NCI-H345 treated with DMSO at 0.1 percent for 48 hours (cell line): ENCODE results near the gene ZPR1.
"Not testable (repeated sequence)": the region's sequence is repeated elsewhere in the genome, so short reads cannot be mapped to it uniquely, and the experiment has no call there.

Experiments
- DNase-seq: peaks from one replicate; lab custom pipeline; 2025; ENCODE audit not compliant: unreplicated experiment; lab: John Stamatoyannopoulos, UW

ZPR1 gene

DNA sequence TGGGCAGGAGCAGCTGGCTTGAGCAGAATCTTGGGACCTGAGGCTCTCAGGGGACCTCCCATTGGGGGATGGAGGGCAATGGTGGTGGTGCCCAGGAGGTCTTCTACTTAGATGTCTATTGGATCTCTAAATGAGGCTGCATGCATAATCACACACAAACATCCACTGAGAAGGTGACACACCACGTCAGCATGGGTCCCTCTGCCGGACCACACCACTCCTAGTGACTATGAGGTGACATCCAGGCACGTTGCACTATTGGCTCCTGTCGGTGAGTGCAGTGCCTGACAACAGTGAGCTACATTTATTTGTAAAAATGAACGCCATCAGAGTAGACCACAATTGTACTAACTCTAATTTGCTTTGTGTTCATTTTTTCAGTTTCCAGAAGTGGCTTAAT is 37.6 kb upstream of the ZPR1 start:
- DNase-seq = no peak

DNA sequence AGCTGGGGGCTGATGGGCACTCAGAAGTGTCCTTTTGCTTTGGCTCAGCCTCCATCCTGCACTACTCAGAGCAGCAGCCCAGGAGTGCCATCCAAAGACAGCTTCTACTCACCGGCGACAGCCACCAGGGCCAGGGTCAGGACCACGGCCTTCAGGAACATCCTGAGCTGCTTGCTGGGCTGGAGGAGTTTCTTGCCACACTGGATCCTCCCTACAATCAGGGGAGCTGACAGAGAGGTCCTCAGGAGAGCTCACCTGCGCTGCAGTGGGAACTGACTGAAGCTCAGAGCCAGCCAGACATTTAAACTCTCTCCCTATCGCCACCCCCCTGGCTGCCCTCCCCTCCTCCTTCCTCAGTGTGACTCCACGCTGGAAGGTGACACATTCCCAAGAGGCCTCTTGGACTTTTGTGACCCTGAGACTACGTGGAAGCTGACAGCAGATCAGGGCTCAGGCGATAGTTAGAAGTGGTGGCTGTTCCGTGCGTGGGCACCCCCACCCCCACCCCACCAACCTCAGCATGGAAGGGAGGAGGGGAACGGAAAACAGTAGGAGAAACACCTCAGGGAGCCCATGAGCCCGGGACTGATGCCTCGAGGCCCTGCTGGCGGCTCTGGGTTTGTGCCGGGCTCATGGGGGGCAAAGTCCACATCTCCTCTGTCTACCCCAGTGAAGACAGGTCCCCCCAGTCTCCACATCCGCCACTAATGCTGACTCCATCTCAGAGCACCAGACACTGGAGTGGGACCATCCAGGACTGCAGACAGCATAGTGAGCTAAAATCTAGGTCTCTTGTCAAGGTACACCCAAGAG is 35.4 kb upstream of the ZPR1 start, which contains the start of gene APOA4:
Gene APOA4 (minus strand): TSS at position 274 of the 813 bp plus-strand sequence. CDS start 113 bp downstream, at position 161.
- no peak for DNase-seq

DNA sequence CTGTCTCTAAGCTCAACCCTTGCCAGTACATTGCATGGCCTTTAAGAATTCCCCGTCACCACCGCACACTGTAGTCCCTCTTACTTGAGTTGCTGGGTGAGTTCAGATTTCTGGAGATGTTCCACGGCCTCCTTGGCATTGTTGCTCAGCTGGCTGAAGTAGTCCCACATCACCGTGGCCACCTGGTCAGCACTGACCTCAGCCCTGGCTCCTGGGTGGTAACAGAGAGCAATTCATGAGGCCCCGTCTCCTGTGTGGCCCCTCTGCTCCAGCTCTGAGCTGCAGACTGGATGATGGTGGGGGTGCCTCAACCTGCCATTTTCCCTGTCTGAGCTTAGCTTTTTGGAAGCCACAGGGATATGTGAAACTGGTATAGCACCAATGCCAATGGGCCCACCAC is 34.8 kb upstream of the ZPR1 start:
- no peak for DNase-seq

DNA sequence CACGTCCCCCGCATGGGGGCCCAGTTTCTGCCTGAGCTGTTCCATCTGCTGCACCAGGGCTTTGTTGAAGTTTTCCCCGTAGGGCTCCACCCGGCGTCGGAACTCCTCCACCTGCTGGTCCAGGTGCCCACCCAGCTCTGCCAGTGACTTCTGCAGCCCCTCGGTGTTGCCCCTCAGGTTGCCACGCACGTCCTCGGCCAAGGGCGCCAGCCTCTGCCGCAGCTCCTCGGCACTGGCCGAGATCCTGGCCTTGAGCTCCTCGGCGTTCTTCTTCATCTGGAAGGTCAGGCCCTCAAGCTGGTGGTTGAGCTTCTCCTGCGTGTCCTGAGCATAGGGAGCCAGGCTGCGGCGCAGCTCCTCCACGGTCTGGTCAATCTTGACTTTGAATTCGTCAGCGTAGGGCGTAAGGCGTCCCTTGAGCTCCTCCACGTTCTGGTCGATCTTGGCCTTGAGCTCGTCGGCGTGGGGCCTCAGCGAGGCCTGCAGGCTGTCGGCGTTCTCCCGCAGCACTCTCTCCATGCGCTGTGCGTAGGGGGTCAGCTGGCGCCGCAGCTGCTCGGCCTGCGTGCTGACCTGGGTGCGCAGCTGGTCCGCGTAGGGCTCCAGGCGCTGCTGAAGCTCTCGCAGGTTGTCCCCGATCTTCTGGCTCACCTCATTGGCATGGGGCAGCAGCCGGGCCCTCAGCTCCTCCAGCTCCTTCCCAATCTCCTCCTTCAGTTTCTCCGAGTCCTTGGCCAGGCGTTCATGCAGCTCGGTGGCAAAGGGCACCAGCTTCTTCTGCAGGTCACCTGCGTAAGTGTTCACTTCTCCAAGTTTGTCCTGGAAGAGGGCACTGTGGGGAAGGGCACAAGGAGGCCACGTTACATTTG is 33.5 kb upstream of the ZPR1 start:
- DNase-seq = no peak

DNA sequence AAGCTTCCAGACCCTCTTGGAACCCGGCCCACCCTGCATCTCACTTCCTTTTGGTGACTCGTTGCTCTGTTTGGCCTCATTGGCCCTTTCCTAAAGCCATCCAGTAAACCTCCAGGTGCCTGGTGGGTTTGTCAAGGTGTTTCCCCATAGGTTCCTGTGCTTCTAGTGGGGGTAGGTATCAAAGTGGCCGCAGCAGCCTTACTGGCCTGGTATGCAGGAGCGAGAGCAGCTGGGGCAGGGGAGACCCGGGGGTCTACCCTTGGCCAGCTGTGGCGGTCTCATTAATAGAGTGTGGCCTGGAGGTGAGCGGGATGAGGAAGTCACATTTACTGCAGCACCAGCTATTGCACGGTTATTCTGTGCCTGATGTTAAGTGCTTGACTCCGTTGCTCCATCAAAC is 31.2 kb upstream of the ZPR1 start:
- DNase-seq = no peak

DNA sequence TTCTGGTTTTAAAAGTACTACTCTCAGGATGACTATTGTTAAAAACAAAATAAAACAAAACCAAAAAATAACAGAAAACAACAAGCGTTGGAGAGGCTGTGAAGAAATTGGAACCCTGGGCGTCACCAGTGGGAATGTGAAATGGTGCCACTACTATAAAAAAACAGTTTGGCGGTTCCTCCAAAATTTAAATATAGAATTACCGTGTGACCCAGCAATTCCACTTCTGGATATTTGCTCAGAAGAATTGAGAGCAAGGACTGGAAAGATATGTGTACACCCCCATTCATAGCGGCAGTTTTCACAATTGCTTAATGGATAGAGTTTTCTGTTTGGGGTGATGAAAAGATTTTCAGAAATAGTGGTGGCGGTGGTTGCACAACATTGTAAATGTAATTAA is 26.7 kb upstream of the ZPR1 start:
- no peak for DNase-seq

DNA sequence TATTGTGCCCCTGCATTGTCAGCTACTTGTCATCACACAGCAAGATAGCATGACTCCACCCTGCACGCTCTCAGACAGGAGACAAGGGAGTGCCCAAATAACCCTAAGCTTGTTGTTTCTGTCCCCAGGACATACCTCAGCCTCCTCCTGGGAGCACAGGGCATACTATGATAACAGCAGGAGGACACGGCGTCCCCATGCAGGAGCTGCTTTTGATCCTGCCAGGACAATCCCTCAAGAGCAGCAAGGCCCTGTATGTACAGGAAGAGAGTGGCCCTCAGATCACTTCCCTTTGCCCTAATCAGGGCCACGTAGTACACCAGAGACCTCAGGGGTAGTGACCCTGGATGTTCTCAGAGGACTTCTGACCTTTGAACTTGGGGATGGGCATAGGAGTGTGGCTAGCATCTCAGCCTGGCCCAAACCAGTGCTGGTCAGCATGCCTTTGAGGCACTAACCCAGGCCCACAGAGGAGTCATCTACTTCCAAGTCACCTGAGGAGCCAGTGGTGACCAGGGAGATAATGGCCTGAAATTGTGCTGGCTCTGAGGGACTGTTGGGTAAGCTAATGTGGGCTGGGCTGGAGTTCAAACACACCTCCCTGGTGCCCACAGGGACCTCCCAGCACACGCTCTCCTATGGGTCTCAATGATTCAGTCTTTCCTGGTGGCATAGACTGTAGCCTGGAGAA is 26.1 kb upstream of the ZPR1 start:
- no peak for DNase-seq

DNA sequence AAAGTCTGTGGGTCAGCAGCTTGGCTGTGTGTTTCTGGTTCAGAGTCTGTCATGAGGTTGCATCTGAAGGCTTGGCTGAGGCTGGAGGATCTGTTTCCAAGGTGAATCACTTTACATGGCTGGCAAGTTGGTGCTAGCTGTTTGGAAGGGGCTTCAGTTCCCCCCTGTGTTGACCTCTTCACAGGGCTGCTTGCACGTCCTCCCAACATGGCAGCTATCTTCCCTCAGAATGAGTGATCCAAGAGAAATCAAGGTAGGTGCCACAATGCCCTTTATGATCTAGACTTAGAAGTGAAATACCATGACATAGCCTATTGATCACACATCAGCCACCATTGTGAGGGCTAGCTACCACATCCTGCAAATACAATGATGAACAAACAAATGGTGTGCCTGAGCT is 25.3 kb upstream of the ZPR1 start:
- DNase-seq = no peak

DNA sequence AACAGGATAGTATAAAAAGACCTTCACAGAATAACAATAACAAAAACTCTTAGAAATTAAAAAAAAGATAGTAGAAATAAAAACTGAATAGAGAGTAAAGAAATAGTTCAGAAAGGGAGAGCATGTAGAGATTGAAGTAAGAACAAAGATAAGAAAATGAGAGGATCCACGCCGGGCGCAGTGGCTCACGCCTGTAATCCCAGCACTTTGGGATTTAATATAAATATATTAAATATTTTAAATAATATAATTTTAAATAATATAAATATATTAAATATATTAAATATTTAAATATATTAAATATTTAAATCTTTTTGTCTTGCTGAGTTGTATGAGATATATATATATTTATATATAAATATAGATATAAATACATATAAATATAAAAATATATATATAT is 24.3 kb upstream of the ZPR1 start:
- DNase-seq = no peak

DNA sequence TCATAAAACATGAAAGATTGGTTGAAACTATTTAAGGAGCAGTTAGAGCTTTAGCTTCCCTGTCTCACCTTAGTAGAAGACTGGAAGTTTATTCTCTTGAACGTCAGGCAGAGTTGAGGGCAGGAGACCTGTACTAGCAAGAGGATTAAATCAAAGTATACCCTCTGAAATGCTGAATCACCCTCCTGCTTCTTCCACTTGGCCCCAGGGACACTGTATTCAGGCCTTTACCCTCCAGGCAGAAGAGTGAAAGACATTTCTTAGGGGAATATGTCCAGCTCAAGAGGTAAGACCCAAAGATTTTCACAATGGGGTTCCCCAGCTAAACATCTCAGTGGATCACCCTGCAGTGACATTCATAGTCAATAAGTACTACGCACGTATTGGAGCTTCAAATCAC is 23.4 kb upstream of the ZPR1 start:
- DNase-seq = no peak

DNA sequence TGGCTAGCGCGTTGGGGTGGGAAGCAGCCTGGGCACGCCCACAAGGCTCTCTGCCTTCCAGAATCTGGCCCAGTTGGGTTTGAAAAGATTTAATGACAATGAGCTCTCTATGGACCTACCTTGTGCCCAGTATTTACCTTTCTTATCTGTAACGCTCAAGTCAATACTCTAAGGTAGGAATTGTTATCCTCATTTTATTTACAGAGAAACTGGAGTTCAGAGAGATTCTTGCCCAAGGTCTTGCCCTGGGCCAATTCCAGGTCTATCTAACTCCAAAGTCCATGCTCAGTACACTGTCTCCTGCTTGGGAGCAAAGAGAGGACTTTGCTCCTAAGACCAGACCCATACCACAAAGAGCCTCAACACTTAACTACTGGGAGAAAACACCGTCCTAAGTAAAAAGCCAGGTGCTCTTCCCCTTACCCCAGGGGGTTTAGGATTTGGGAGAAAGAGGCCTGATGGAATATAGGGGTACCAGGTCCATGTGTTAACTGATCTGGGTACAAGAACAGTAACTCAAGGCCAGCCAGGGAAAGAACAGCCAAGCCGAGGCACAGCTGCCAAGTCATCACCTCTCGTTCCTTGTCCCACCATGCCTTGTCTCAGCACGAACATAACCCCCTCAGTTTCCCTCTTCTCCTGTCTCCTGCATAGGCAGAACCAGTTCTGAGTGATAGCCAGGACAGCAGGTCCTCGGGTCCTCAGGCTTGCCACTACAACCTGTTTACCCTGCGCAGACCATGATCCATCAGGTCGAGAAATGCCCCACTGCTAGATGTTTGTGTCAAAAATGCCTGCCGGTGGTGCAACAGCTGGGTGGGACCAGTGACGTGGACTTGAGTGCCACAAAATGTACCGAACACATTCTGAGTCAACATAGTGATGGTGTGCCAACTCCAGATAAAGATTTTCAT is 20.7 kb upstream of the ZPR1 start:
- DNase-seq = no peak

DNA sequence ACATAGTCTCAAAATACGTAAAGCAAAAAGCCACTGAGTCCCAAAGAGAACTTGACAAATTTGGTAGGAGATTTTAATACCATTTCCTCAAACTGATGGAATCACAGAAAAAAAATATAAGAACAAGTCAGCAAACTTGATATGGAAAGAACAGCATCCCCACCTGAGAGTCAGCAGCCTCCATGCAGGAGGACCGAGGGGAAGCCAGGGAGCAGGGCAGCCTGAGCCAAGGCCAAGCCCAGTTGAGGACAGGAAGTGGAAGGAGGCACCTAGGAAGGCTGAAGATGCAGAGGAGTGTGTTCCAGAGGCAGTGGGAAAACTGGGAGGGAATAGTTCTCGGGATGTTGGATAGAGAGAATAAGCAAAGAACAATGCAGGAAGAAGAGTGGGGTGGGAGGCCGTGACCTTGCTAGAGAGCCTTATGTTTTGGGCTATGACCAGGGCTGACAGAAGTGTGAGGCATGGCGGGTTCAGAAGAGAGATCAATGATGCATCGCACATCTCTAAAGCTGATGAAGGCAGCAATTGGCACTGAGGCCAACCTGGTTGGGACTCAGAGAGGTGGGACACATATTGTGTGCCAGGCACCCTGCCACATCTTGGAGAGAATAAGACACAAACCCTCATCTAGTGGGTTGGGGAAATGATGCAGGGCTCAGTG is 19.9 kb upstream of the ZPR1 start:
- DNase-seq = no peak

DNA sequence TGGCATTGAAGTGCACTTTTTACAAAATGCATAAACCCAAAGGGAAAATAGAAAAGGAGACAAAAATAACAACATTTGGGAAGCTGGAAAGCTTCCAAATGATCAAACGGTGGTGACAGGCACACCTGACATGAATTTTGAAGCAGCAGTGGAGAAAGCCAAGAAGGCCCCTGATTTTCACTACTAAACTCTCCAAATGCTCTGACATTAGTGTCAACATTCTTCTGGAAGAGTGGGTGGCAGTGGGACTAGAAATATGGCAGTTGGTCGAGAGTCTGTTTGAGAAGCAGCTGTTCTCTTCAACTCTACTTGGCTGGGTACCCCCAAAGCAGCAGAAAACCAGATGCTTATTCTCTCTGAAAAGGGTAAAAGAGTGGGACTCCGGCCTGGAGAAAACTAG is 16.2 kb upstream of the ZPR1 start:
- no peak for DNase-seq

DNA sequence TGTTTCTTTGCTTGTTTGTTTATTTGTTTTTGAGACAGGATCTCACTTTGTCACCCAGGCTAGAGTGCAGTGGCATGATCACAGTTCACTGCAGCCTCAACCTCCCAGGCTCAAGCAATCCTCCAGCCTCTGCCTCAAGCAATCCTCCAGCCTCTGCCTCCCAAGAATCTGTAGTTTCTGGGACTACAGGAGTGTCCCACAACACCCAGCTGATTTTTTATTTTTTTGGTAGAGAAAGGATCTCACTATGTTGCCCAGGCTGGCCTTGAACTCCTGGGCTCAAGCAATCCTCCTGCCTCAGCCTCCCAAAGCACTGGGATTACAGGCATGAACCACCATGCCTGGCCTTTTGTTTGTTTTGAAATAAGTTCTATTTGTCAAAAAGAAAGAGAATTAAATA is 13.8 kb upstream of the ZPR1 start:
- not testable (repeated sequence) for DNase-seq

DNA sequence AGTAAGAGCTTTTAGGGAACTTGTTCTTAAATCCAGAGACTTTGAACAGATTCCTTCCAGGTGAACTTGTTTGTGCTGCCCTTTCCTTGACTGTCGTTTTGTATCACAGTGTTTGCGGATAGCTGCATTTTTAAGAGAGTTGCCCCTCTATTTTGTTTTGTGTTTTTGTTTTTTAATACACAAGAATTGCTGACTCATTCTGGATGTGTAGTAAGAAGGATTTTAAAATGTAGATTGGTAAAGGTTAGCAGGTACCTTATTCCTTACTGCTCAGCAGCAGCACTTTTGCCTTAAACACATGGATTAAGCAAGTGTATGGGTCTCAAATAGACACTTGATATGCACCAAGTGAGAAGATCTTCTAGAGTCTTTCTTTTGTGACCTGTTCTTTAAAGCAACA is 12.8 kb upstream of the ZPR1 start:
- no peak for DNase-seq

DNA sequence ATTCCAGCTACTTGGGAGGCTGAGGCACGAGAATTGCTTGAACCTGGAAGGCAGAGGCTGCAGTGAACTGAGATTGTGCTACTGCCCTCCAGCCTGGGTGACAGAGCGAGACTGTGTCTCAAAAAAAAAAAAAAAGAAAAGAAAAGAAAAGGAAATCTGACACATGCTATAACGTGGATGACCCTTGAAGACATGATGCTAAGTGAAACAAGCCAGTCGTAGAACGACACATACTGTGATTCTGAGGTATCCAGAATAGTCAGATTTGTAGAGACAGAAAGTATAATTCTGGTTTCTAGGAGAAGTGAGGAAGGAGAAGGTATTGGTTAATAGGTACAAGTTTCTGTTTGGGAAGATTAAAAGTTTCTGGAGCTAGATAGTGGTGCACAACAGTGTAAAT is 10.5 kb upstream of the ZPR1 start:
- no peak for DNase-seq

DNA sequence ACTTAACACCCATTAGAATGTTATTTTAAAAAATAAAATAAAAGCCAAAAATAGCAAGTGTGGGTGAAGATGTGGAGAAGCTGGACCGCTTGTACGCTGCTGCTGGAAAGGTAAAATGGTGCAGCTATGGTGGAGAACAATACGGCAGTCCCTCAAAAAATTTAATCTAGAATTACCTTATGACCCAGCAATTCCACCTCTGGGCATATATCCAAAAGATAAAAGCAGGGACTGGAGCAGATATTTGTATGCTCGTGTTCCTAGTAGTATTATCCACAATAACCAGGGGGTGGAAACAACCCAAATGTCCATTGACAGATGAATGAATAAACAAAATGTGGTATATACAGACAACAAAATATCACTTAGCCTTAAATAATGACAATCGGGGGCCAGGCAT is 10.0 kb upstream of the ZPR1 start:
- DNase-seq = no peak

DNA sequence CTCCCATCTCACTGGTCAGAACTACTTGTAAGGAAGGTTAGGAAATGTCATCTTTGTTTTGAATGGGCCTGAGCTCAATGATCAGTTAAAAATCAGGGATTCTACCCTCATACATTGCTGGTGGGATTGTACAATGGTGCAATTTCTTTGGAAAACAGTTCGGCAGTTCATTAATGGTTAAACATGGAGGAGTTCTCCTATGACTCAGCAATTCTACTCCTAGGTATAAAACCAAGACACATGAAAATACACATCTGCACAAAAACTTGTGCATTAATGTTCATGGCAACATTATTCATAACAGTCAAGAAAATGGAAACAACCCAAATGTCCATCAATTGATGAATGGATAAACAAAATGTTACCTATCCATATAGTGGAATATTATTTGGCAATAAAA is 8.7 kb upstream of the ZPR1 start:
- no peak for DNase-seq

DNA sequence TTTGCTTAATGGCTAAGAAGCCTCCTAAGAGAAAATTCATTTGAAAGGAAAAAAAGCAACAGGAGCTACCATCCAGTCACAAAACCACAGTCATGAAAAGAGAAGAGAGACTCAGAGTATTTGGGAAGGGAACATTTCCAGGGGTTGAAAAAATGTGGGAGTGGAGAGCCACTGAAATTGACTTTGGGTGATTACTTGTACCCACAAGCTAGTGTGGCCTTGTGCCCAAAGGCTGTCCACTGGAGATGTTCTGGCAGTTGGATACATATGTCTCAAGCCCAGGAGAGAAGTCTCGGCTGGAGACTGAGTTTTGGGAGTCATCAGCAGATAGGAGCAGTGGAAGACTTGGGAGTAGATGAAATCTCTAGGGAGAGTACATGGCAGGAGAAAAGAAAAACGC is 7.0 kb upstream of the ZPR1 start:
- DNase-seq = no peak

DNA sequence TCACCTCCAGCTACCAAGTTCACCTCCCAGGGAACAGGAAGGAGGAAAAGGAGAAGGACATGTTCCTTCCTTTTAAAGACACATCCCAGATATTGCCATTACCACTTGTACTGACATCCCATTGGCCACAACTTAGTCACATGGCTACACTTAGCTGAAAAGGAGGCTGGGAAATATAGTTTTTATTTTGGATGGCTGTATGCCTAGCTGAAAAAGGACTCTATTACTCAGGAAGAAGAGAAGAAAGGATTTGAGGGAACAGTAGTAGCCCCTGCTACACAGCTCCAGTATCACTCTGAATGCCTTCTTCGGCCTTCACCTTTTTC is 5.9 kb upstream of the ZPR1 start:
- no peak for DNase-seq
